H1 (cell line): ENCODE results near the gene SMG1.

ENCODE experiments used
- EZH2 ChIP-seq: fragments of 200-600 bp; sonication (generic); IDR thresholded peaks from 2 replicates; pipeline ENCODE4 v1.7.1; 2012; ENCODE audit warnings: low read depth, mild to moderate bottlenecking, moderate library complexity, low read length, inconsistent platforms; ENCODE audit not compliant: severe bottlenecking
- RFX5 ChIP-seq: IDR thresholded peaks from 2 replicates; pipeline ENCODE4 v1.6.1; 2011; ENCODE audit warnings: low read depth, low read length, improper control_type of control experiment, borderline replicate concordance
- TF ChIP-seq, protein P1 (sequence below), 3 experiments: IDR thresholded peaks; 1 replicate in 2 of 3; 2 replicates in 1 of 3; pipeline versions ENCODE4 v1.5.1 to v1.6.1; 2011; ENCODE audit warnings: low read length in 3 of 3, mild to moderate bottlenecking in 3 of 3, inconsistent platforms in 2 of 3, low read depth in 1 of 3, moderate library complexity in 1 of 3; ENCODE audit not compliant: insufficient read depth in 1 of 3; ENCODE audit errors: control extremely low read depth in 1 of 3

DNA sequence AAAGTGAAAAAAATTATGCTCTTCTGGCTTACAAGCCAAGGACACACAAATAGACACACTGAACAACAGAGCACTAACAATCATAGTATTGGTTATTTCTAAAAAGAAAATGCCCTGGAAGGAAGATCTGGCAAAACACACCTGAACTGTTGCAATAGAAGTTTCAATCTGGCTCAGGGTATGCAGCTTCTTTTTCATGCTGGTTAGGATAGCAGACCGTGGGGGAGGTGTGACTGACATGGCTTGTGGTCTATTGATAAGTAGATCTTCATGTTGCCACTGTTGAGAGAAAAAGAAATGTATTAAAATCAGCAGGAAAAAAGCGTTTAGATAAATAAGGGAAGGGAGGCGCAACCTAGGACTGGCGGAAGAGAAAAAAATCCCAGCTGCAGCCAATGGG, 98.3 kb downstream of the SMG1 start:
- TF ChIP-seq EZH2 (no peak), RFX5 (no peak)
- TF ChIP-seq, protein P1, sequence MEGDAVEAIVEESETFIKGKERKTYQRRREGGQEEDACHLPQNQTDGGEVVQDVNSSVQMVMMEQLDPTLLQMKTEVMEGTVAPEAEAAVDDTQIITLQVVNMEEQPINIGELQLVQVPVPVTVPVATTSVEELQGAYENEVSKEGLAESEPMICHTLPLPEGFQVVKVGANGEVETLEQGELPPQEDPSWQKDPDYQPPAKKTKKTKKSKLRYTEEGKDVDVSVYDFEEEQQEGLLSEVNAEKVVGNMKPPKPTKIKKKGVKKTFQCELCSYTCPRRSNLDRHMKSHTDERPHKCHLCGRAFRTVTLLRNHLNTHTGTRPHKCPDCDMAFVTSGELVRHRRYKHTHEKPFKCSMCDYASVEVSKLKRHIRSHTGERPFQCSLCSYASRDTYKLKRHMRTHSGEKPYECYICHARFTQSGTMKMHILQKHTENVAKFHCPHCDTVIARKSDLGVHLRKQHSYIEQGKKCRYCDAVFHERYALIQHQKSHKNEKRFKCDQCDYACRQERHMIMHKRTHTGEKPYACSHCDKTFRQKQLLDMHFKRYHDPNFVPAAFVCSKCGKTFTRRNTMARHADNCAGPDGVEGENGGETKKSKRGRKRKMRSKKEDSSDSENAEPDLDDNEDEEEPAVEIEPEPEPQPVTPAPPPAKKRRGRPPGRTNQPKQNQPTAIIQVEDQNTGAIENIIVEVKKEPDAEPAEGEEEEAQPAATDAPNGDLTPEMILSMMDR (IDR thresholded peaks at IDR 0.05; ENCODE audit: control extremely low read depth in 1 of 3, insufficient read depth in 1 of 3, low read depth in 1 of 3, low read length in 3 of 3): no peak
